Left forelimb (tissue), 1 donor: ENCODE measurements around the gene SDR42E2.
"Not testable (repeated sequence)": the region's sequence is repeated elsewhere in the genome, so short reads cannot be mapped to it uniquely, and the experiment has no call there.

ENCODE experiments used
- DNase-seq: peaks from one replicate; pipeline ENCODE4 v3.0.0-alpha.2; 2018; ENCODE audit warnings: low spot score

Gene SDR42E2

DNA sequence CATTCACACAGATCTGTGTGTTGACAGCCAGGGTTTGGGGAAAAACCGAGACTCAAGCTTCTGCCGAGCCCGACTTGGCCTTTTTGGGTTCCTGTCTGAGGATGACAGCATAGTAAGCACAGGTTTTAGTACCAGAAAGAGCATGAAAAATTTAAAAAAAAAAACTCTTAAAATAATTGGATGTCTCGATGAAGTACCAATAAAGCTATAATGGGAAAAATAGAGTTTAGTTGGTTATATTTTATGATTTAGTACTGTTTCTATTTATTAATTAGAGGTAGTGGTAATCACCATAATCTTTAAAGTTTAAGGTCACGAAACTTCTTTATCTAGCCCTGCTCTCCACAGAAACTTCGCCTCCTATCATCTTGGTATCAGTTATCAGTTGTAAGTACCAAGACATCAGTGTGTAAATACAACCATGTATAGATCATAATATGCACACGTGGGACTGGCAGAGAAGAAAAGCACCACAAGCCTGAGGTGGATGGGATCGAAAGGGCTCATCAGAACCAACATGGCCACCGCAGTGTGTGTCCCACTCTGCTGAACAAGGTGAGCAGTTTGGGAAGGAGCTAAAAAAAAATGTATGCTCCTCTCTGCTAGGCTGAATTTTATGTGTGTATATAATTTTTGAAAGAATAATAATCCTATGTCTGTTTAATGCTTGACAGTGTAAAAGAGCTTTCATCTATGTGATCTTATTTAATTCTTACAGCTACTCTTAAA lies 29.4 kb downstream of the SDR42E2 start:
- DNase-seq, result no peak

DNA sequence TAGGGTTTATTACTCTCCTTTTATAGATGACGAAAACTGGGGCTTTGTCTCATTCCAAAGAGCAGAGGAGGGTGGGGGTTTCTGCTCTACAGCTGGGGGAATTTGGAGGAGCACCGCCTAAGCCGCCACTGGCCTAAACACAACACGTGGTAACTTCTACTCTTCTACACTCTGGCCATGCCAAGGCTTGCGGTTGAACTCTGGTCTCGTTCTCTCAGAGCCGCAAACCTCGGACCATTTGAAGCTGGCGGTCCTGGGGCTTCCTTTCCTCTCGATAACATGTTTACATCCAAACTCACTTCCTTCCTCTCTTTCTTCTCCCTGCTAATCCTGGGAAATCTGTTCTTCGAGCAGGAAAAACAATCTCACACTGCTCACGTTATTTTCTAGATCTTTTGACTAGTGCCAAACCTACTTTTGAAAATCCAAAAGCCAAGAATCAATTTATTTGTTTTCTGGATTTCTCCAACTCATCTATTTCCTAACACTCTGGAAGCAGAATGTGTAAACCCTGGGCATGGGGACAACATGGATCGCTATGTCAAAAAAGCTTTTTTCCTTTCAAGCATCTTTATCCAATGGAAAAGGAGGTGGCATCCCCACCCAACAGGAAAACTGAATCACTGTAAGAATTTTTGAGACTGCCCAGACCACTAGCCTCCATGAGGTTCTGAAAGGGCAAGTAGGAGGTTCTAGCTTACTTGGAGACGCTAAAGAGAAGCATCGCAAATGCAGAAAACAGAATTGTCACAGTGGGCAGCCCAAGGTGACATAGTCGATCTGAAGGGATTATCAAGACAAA lies 30.2 kb downstream of the SDR42E2 start:
- peak; percentile 84 for DNase-seq

DNA sequence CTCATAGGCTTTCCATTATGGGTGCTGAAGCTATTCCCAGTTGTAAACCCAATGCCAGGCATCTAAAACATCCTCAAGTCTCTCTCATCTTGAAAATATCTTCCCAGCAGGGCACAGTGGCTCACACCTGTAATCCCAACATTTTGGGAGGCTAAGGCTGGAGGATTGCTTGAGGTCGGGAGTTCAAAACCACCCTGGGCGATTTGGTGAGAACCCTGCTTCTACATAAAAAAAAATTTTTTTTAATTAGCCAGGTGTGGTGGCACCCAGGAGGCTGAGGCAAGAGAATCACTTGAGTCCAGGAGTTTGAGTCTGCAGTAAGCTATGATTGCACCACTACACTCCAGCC lies 30.7 kb downstream of the SDR42E2 start:
- no peak for DNase-seq

DNA sequence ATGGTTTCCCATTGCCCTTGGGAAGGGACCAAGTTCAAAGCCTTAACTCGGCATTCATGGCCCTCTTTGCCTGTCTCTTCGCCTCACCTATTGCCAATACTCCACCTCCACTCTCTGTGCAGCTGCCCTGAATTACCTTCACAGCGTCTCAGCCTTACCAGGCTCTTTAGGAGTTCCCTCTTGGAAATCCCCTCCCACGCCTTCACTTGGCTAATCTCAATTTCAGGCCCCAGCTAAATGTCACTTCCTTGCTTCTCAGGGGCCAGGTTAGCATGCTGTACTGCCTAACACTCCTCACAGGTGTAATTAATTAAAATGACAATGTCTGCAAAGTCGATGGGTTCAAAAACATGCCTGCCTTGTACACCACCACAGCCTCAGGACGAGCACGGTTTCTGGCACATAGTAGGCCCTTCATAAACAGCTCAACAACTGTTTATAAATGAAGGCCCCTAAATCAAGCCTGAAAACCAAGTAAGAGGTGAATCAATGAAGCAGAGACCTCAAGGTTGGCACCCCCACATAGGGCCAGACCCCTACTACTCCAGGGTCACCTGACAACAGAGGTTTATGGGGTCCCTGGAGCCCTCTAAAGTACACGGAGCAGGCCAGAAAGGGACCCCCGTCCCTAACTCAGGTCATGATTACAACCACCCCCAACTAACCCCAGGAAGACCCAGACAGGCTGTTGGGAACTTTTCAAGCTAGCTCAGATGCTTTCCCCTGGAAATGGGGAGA lies 32.6 kb downstream of the SDR42E2 start:
- no peak for DNase-seq

DNA sequence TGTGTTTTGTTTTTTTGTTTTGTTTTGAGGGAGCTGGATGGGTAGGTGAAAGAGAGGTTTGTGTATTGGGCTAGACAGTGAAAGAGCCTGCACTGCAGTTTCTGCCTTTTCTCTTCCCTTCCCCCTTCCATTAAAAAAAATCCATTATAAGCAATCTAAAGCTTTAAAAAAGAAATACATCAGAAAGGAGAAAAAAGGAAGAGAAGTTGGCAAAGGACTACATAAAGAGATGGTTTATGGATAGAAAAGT lies 33.1 kb downstream of the SDR42E2 start:
- no peak for DNase-seq

DNA sequence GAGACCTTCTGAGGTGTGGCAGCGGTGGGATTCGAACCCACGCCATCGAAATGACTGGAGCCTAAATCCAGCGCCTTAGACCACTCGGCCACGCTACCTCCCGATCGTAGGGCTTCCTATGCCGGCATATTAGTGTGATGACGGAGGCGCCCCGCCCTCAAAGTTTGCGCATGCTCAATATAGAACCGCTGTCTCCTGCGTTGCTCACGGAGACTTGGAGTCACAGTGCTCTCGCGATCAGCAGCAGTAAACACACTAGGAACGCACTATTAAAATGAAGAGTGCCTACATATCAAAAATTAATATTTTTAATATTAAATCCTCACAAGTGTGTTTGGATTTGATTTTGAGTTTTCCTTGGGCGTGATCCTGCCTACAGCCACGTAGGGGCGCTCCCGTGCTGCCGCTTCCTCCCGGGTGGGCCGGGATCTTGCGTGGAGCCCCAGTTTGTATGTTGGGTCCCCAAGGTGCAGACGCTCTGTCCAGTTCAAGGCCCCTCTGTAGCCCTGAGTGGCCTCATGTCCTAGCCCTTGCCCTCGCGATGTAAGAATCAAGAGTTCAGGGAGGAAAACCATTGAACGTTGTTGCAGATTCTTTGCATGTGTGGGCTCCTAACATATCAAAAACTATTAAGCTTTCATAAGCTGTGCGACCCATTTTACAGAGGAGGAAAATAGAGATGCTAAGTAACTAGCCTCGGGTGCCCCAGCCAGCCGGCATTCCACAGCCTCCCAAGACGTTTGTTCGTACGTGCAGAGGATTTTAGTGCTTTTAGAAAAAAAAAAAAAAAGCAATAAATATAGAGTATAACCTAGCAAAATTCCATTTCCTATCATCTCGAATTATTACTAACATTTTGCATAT lies 33.6 kb downstream of the SDR42E2 start:
- peak; percentile 97 for DNase-seq

DNA sequence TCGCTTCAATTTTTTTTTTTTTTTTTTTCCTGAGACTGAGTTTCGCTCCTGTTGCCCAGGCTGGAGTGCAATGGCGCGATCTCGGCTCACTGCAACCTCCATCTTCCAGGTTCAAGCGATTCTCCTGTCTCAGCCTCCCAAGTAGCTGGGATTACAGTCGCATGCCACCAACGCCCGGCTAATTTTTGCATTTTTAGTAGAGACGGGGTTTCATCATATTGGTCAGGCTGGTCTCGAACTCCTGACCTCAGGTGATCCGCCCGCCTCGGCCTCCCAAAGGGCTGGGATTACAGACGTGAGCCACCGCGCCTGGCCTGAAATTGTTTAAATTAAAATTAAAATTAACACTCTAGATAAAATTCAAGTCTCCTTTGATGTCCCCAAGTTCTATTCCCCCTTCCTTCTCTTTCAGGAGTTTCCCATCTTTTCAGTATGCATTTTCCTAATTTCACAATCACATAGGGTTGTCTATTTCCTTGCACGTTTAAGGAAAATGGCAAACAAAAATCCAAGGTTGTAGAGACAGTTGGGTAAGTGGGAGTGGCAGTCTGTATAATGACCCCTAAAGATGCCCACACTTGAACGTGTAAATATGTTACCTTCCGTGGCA lies 34.4 kb downstream of the SDR42E2 start:
- DNase-seq, result not testable (repeated sequence)

DNA sequence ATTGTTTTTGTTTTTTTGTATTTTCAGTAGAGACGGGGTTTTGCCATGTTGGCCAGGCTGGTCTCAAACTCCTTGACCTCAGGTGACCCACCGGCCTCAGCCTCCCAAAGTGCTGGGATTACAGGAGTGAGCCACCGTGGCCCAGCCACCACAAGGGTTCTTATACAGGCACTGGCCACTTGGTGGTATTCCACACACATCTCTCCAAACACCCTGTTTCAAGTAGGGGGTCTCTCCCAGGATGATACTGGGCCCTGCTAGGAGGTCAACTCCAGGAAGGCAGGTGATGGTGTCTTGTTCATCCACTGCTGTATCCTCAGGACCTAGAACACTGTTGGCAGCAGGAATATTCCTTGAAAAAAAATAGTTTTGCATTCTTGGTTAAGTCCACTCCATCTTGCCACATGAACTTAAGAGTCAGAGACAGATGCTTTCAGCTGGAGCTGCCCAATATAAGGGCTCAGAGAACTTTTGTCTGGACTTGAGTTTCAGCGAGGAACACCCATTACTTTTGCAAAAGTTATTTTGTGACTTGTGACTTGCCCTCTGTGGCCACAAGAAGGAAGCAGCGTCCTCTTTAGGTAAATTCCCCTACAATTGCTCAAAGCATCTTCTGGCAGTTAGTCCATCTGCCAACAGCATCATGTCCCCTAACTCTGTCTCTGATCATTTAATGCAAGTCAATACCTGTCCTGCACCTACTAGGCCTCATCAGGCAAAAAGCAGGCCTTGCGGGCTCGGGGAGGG lies 36.4 kb downstream of the SDR42E2 start:
- no peak for DNase-seq

DNA sequence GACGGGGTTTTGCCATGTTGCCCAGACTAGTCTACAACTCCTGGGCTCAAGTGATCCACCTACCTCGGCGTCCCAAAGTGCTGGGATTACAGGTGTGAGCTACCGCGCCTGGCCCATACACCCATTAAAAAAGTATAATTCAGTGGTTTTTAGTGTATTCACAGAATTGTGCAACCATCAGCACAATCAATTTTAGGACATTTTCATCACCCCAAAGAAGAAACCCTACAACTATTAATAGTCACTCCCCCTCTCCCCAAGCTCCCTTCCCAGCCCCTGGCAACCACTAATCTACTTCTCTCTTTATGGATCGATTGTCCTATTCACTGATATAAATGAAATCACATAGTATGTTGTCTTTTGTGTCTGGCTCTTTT lies 39.9 kb downstream of the SDR42E2 start:
- no peak for DNase-seq

DNA sequence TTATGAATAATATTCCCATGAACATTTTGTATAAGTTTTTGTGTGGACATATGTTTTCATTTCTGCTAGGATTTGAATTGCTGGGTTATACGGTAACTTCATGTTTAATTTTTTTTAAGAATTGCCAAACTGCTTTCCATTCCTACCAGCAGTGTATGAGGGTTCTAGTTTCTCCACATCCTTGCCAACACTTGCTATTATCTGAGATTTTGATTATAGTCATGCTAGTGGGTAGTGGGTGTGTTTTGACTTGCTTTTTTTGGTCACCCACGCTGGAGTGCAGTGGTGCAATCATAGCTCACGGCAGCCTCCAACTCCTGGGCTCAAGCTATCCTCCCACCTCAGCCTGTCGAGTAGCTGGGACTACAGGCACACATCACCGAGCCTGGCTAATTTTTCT lies 40.8 kb downstream of the SDR42E2 start:
- no peak for DNase-seq

DNA sequence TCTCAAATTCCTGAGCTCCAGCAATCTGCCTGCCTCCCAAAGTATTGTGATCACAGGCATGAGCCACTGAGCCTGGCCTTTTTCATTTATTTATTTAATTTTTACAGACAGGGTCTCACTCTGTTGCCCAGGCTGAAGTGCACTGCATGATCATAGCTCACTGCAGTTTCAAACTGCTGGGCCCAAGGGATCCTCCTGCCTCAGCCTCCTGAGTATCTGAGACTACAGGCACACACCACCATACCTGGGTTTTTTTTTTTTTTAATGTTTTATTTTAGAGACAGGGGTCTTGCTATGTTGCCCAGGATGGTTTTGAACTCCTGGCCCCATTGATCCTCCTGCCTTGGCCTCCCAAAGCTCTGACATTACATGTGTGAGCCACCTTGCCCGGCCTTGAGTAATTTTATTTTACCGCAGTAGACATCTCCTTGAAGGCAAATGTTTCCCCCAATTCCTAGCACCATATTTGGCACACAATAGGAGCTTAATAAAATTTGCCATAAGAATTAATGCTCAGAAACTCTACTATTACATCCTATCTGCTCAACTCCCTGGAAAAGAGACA lies 41.9 kb downstream of the SDR42E2 start:
- no peak for DNase-seq

DNA sequence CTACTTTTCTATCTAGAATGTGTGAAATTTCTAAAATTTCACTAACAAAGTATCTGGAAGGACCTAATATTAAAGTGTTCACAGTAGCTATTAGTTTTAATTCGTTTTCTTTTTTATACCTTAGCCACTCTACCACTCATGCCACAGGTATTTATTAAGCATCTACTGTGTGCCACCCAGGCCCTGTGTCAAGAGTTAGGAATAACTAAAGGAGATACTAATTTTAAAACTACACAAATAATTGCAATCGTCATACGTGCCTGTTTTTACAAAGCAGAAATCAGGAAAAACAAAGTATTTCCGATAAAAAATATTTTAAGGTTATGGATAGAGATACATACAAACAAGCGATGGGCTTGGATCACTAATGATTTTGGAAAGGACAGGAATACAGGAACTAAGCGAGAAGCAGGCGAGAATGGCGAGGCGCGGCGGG lies 43.3 kb downstream of the SDR42E2 start:
- no peak for DNase-seq

DNA sequence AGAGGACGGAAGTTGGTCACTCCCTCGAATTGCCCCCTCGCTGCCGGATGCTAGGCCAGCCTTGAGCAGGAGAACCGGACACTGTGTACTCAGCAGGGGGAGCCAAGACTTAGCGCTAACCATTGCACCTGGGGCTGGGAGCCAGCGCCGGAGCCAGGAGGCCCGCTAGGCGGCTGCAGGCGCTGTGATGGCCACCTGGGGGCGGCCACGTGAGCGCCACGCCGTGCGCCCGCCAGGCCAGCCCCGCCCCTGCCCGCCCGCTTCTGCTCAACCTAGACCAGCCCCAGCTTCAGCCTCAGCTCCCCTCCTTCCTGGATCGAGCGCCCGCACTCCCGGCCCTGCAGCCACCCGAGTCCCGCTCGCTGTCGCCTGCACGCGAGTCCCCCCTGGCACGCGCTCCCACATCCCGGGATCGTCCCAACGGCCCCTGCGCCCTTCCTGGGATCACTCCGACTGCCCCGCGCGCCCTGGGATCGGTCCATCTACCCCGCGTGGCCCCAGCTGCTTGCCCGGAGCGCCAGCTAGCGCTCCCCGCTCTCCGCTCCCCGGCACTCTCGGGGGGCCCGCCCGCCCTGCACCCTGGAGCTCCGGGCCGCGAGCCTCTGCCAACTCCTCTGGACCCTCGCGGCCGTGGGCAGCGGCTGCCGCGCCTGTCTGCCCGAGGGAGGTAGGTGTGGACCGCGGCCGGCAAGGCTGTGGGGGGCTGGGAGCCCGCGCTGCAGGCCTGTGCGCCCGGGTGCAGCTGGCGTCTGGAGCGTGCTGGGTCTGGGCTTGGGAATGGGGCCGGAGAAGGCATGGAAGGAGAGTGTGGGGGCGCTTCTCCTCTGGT lies 43.9 kb downstream of the SDR42E2 start, which contains the start of gene EEF2K:
EEF2K (plus strand) TSS at position 266 of the 829 bp plus-strand sequence. CDS start 19,452 bp downstream, outside the sequence.
- DNase-seq, result peak; percentile 94

DNA sequence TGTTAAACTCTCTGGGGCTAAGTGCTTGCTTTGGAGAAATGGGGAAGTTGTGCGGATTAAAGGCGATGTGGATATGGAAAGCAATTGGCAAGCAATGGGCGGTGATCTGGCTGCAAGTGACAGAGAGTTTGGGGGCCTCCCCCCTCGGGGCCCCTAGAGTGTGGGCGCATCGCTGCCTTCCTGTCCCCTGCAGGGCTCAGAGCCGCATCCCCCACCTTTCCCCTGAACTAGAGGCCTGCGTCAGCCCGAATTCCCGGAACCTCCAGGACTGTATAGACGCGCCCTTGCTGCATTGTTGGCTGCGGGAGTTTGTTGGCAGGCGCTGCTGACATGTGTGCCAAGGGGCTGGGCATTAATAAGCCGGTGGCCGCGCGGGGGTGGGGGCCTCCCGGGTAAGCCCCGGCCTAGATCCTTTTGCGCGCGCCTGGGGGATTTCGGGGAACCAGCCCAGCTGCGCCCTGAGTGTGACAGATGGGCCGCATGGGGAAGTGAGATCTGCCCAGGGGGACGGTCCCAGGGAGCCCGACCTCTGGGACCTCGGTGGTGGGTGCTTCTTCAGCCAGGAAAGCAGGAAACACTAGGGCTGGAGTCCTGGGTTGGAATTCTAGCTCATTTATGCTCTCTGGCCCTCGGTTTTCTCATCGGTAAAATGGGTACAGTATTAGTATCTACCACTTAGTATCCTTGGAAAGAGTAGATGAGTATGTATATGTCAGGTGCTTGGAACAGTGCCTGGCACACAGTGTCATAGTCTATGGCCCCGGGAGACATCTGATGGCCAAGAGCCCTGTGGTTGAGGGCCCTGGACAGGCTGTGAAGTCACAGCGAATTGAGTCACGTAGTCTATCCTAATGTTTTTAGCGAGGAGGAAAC lies 44.8 kb downstream of the SDR42E2 start:
- DNase-seq, result peak; percentile 89

DNA sequence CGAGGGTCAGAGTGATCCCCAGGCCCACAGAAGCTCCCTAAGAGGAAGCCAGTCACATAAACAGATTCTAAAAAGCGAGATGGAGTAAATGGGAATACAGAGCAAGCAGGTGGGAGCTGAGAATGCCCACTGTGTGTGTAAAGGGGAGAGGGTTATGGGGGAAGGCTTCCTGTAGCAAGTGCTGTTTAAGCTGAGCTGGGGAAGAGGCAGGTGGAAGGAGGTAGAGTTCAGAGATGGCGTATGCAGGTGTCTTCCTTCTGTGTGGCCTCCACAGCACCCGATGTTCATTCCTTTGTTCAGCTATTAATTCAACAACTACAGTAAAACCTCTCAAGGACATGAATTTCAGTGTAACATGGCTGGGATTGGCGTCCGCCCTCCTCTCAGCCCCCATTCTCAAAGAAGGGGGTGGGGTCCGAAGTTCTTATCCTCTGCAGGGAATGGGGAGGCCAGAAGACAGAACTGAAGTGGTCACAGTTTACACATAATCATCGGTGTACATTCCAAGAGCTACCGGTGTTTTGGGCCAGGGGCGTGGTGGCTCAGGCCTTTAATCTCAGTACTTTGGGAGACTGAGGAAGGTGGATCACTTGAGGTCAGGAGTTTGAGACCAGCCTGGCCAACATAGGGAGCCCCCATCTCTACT lies 45.5 kb downstream of the SDR42E2 start:
- DNase-seq, result no peak

DNA sequence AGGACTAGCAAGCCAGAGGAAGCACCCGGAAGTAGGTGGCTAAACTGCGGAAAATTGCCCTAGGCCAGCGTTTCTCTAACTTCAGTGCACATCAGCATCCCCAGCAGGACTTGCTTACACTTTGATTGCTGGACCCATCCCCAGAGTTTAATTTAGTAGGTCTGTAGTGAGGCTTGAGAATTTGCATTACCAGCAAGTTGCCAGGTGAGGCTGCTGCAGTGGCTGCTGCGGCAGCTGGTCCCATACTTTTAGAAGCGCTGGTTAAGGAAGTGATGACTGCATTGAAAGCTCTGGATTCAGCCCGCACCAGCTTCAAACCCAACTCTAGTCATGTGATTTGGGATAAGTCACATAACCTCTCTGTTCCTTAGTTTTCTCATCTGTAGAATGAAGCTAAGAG lies 48.0 kb downstream of the SDR42E2 start:
- no peak for DNase-seq

DNA sequence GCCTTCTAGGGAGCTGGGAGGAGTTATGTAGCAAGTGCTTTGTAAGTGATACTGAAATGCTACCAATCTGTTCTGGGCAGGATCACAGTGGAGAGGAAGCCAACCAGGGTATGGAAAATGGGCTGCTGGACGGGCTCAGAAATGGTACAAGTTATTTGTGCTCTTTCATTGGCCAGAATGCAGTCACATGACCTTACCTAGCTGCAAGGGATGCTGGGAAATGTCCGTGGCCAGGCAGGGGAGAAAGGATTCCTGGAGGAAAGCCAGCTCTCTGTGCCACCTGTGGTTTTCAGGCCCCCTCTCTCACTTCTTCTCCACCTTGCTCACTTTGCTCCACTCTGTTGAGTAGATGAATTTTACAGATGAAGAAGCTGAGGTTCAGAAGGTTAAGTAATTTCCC lies 48.5 kb downstream of the SDR42E2 start:
- DNase-seq, result no peak

DNA sequence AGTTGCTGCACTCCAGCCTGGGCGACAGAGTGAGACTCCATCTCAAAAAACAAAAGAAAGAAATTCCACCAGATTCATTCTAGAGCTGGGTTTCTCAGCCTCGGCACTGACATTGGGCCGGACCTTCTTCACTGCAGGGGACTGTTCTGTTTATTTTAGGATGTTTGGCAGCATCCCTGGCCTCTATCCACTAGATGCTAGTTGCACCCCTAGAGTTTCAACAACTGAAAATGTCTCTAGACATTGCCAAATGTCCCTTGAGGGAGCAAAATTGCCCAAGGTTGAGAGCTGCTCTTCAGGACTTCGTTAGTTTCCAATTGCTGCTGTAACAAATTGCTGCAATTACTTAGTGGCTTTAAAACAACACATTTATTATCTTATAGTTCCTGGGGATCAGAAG lies 50.9 kb downstream of the SDR42E2 start:
- no peak for DNase-seq
